ENCODE results near the gene NMT1. TPM values are rescaled to one million over a fixed set of nuclear protein-coding genes. Genes with fewer than 3 reads are reported as not detected.
A peak's percentile ranks its signal among the peaks of the same experiment; 100 is the strongest.

Gene NMT1
- 274 TPM for polyA plus RNA-seq (2012; ENCODE audit: insufficient read length, low read depth)

DNA sequence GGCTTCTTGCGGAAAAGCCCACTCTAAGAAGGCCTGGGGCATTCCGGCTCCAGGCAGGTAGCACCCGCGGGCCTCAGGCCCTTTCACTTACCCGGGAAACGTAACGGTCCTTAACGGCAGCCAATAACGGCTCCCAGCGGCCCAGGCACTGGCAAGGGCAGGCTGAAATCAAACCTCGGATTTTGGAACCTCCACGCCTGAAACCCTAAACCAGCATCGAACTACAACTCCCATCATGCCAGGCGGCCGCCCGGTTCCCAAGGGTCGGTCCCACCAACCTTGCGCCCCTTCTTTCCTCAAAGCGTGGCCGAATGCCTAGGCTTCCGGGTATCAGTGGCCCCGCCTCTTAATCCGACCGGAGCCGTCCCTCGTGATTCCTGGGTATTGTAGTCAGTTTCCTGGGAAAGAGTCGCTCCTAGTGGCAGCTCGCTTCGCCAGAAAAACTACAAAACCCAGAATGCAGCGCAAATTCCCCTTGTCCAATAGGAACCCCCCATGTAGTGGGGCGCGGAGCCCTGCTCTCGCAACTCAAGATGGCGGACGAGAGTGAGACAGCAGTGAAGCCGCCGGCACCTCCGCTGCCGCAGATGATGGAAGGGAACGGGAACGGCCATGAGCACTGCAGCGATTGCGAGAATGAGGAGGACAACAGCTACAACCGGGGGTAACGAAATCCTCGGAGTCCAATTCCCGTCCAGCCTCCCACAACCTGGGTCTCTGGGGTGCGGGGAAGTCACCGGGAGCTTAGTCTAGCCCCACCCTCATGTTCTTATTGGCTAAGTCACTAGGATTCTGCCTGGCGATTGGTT is at the start of gene NMT1:
TSS of gene NMT1 (plus strand) at position 521 of the 809 bp plus-strand sequence. CDS start at position 534, 13 bp downstream.
- TF ChIP-seq SIN3A (IDR thresholded peaks at IDR 0.05; ENCODE audit: borderline replicate concordance, insufficient read depth, low read length) (no peak), POLR2AphosphoS5 (IDR thresholded peaks at IDR 0.05; ENCODE audit: low read depth, low read length) (peak; percentile 97), FOXP2 (optimal IDR thresholded peaks at IDR 0.05; ENCODE audit: borderline replicate concordance, extremely low read depth, extremely low read length, insufficient read depth) (peak; percentile 10), TAF1 (IDR thresholded peaks at IDR 0.05; ENCODE audit: borderline replicate concordance, insufficient read depth, low read length) (peak; percentile 99), REST (IDR thresholded peaks at IDR 0.05; ENCODE audit: insufficient read depth in 1 of 2, low read depth in 2 of 2, low read length in 2 of 2) (peak; percentile 47 to 79; a peak in 2 of 4 replicates)

GRCh38 chr17:45011767-45012166 is 49.4 kb upstream of the NMT1 start:
- no peak for TF ChIP-seq REST (IDR thresholded peaks at IDR 0.05; ENCODE audit: insufficient read depth in 1 of 2, low read depth in 2 of 2, low read length in 2 of 2)
- no peak for TF ChIP-seq SIN3A (IDR thresholded peaks at IDR 0.05; ENCODE audit: borderline replicate concordance, insufficient read depth, low read length)
- no peak for TF ChIP-seq TAF1 (IDR thresholded peaks at IDR 0.05; ENCODE audit: borderline replicate concordance, insufficient read depth, low read length)
- no peak for TF ChIP-seq FOXP2 (optimal IDR thresholded peaks at IDR 0.05; ENCODE audit: borderline replicate concordance, extremely low read depth, extremely low read length, insufficient read depth)
- no peak for TF ChIP-seq POLR2AphosphoS5 (IDR thresholded peaks at IDR 0.05; ENCODE audit: low read depth, low read length)

- TF ChIP-seq FOXP2 (optimal IDR thresholded peaks at IDR 0.05; ENCODE audit: borderline replicate concordance, extremely low read depth, extremely low read length, insufficient read depth): no peak
- TF ChIP-seq TAF1 (IDR thresholded peaks at IDR 0.05; ENCODE audit: borderline replicate concordance, insufficient read depth, low read length): no peak
- no peak for TF ChIP-seq SIN3A (IDR thresholded peaks at IDR 0.05; ENCODE audit: borderline replicate concordance, insufficient read depth, low read length)
- no peak for TF ChIP-seq POLR2AphosphoS5 (IDR thresholded peaks at IDR 0.05; ENCODE audit: low read depth, low read length)
- no peak for TF ChIP-seq REST (IDR thresholded peaks at IDR 0.05; ENCODE audit: insufficient read depth in 1 of 2, low read depth in 2 of 2, low read length in 2 of 2)
Observed at GRCh38 chr17:45013021-45013997, 47.8 kb upstream of the NMT1 start.

DNA sequence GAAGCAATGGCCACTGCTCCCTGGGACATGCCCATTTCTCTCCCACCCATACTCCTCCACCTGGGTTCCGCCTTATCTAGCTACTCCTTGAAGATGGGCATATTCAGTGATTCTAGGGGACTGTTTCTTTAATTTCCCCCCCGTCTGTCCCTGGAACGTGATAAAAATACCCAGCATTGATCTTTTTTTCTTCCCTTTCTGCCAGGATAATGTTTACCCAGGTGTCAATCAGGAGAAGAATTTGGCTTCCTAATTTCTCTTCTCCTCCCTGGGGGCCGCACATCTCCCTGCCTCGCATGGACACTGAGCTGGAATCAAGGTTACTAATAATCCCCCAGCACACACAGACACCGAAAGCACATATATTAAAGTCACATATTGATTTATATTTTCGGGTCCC is 44.9 kb upstream of the NMT1 start:
- TF ChIP-seq POLR2AphosphoS5 (IDR thresholded peaks at IDR 0.05; ENCODE audit: low read depth, low read length): no peak
- no peak for TF ChIP-seq REST (IDR thresholded peaks at IDR 0.05; ENCODE audit: insufficient read depth in 1 of 2, low read depth in 2 of 2, low read length in 2 of 2)
- no peak for TF ChIP-seq SIN3A (IDR thresholded peaks at IDR 0.05; ENCODE audit: borderline replicate concordance, insufficient read depth, low read length)
- TF ChIP-seq TAF1 (IDR thresholded peaks at IDR 0.05; ENCODE audit: borderline replicate concordance, insufficient read depth, low read length): no peak
- TF ChIP-seq FOXP2 (optimal IDR thresholded peaks at IDR 0.05; ENCODE audit: borderline replicate concordance, extremely low read depth, extremely low read length, insufficient read depth): no peak
